Peyer's patch (tissue), 4 donors: ENCODE data around the gene B3GNT4. TPM values are rescaled to one million over a fixed set of nuclear protein-coding genes. Genes with fewer than 3 reads are reported as not detected.

ENCODE experiments used
- DNase-seq, 3 donors: peaks; one replicate each; pipeline ENCODE4 v3.0.0-alpha.2; 2017 to 2019
- H3K27ac ChIP-seq, 4 donors: fragments of 200-600 bp; sonication (generic); one replicate each; pipeline ENCODE4 v1.5.1; 2016 to 2019
- H3K27me3 ChIP-seq, 2 donors: fragments of 200-600 bp; sonication (generic); one replicate each; pipeline ENCODE4 v1.5.1; 2019
- H3K36me3 ChIP-seq, 3 donors: fragments of 200-600 bp; sonication (generic); one replicate each; pipeline ENCODE4 v1.5.1; 2016 to 2019
- H3K4me1 ChIP-seq, 4 donors: fragments of 200-600 bp; sonication (generic); one replicate each; pipeline ENCODE4 v1.5.1; 2016 to 2019
- H3K4me3 ChIP-seq, 4 donors: fragments of 200-600 bp; sonication (generic); 1 replicate in 3 of 4; 2 replicates in 1 of 4; pipeline ENCODE4 v1.5.1; 2016 to 2019; ENCODE audit warnings: mild to moderate bottlenecking in 1 of 4
- H3K9me3 ChIP-seq, 4 donors: fragments of 200-600 bp; sonication (generic); one replicate each; pipeline ENCODE4 v1.5.1; 2016 to 2019; ENCODE audit warnings: mild to moderate bottlenecking in 1 of 4
- CTCF ChIP-seq, 6 experiments: fragments of 450-650 bp in 4 of 6; fragments of 200-600 bp in 2 of 6; sonication (generic) in 1 of 6; IDR thresholded peaks; one replicate each; pipeline ENCODE4 v1.5.1; 2017 to 2019; ENCODE audit warnings: antibody characterized with exemption in 6 of 6, mild to moderate bottlenecking in 3 of 6, moderate library complexity in 1 of 6
- POLR2A ChIP-seq, 2 donors: fragments of 450-650 bp; IDR thresholded peaks; one replicate each; pipeline ENCODE4 v1.5.1; 2017; ENCODE audit warnings: antibody characterized with exemption in 2 of 2, mild to moderate bottlenecking in 2 of 2, moderate library complexity in 2 of 2
- total RNA-seq, 4 donors: library from RNA; depleted of rRNA; stranded (reverse); fragments of >200 nt; gene quantifications; one replicate each; pipeline ENCODE4 v1.1.0, GENCODE V29; 2016

B3GNT4 gene
- total RNA-seq, result under 1 TPM in 1 of 4 donors, not detected in 3; 0.70 TPM

- Histone ChIP-seq H3K4me3 (peak within 1 kb of the TSS; percentile 43 to 72 (median 64)), H3K27ac (peak within 1 kb of the TSS in 1 of 4 donors; percentile 17), H3K9me3 (no peaks in the 10 kb centered on the region), H3K36me3 (peaks cover 0 to 19% (median 0%) of the 10 kb centered on the region in 3 donors), H3K27me3 (peaks cover 0 to 18% of the 10 kb centered on the region in 2 donors), H3K4me1 (peaks cover 0 to 23% (median 14%) of the 10 kb centered on the region in 4 donors)
- no peak for TF ChIP-seq POLR2A (IDR thresholded peaks at IDR 0.05)
- no peak for TF ChIP-seq CTCF (IDR thresholded peaks at IDR 0.05)
- DNase-seq, result peak; percentile 69 to 82 (median 81)
Measured at GRCh38 chr12:122203301-122204166, at the start of gene B3GNT4. B3GNT4 (plus strand) TSS chr12:122203709; CDS start chr12:122204619, 910 bp downstream.

GRCh38 chr12:122155705-122156104, 47.8 kb upstream of the B3GNT4 start:
- Histone ChIP-seq H3K36me3 (no peaks in the 10 kb centered on the region), H3K4me3 (no peak overlapping the region), H3K4me1 (no peaks in the 10 kb centered on the region), H3K27ac (no peak overlapping the region), H3K27me3 (no peaks in the 10 kb centered on the region), H3K9me3 (no peaks in the 10 kb centered on the region)
- no peak for DNase-seq
- TF ChIP-seq POLR2A (IDR thresholded peaks at IDR 0.05) (no peak), CTCF (IDR thresholded peaks at IDR 0.05) (no peak)

- H3K27ac ChIP-seq, result no peak overlapping the region
- no peaks in the 10 kb centered on the region for H3K4me1 ChIP-seq
- TF ChIP-seq CTCF (IDR thresholded peaks at IDR 0.05) (no peak), POLR2A (IDR thresholded peaks at IDR 0.05) (no peak)
- no peak overlapping the region for H3K4me3 ChIP-seq
- H3K27me3 ChIP-seq, result no peaks in the 10 kb centered on the region
- no peaks in the 10 kb centered on the region for H3K36me3 ChIP-seq
- DNase-seq, result no peak
- no peaks in the 10 kb centered on the region for H3K9me3 ChIP-seq
Measured at GRCh38 chr12:122158700-122159285, 44.7 kb upstream of the B3GNT4 start.

GRCh38 chr12:122159882-122160281, 43.6 kb upstream of the B3GNT4 start:
- no peak overlapping the region for H3K27ac ChIP-seq
- H3K36me3 ChIP-seq, result no peaks in the 10 kb centered on the region
- no peaks in the 10 kb centered on the region for H3K9me3 ChIP-seq
- TF ChIP-seq CTCF (IDR thresholded peaks at IDR 0.05) (no peak), POLR2A (IDR thresholded peaks at IDR 0.05) (no peak)
- no peak overlapping the region for H3K4me3 ChIP-seq
- no peaks in the 10 kb centered on the region for H3K4me1 ChIP-seq
- no peaks in the 10 kb centered on the region for H3K27me3 ChIP-seq
- no peak for DNase-seq

- no peak overlapping the region for H3K27ac ChIP-seq
- H3K9me3 ChIP-seq, result no peaks in the 10 kb centered on the region
- TF ChIP-seq CTCF (IDR thresholded peaks at IDR 0.05) (no peak), POLR2A (IDR thresholded peaks at IDR 0.05) (no peak)
- no peaks in the 10 kb centered on the region for H3K36me3 ChIP-seq
- H3K4me3 ChIP-seq, result no peak overlapping the region
- no peak for DNase-seq
- no peaks in the 10 kb centered on the region for H3K27me3 ChIP-seq
- H3K4me1 ChIP-seq, result no peaks in the 10 kb centered on the region
Measured at GRCh38 chr12:122160761-122161160, 42.7 kb upstream of the B3GNT4 start.
